Left kidney (tissue), 2 donors: ENCODE measurements around the gene H6PD. TPM values are rescaled to one million over a fixed set of nuclear protein-coding genes. Genes with fewer than 3 reads are reported as not detected.

Experiments
- DNase-seq: peaks from one replicate; pipeline ENCODE4 v3.0.0-alpha.2; 2013
- polyA plus RNA-seq: library from polyadenylated mRNA; unstranded; fragments of 120-200 nt; gene quantifications from one replicate; pipeline ENCODE4 v1.2.1, GENCODE V29; 2013; ENCODE audit not compliant: insufficient read length

Gene H6PD
- polyA plus RNA-seq, 1 donor: 41.6 TPM

DNA sequence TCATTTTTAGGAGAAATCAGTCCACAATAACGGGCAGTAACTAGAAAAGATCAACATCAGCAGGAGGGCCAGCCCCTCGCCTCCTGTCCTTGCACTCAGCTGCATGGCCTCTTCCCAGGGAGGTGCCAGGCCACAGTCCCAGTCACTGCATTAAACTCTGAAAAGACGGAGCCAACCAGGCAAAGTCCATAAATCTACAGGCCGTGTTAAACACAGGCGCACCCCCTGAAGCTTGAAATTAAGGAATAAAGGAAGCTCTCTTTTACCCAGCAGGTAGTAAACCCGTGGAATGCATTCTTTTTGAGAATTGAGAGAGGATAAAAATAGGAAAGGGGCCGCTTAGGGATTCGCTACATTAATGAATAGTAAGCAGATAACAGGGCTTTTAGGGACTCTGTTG lies 18.4 kb downstream of the H6PD start:
- no peak for DNase-seq

- DNase-seq: no peak
Observed at GRCh38 chr1:9253453-9254105, 19.0 kb downstream of the H6PD start.

- DNase-seq: no peak
Observed at GRCh38 chr1:9256332-9256731, 21.8 kb downstream of the H6PD start.

GRCh38 chr1:9257851-9258250 lies 23.3 kb downstream of the H6PD start:
- no peak for DNase-seq

DNA sequence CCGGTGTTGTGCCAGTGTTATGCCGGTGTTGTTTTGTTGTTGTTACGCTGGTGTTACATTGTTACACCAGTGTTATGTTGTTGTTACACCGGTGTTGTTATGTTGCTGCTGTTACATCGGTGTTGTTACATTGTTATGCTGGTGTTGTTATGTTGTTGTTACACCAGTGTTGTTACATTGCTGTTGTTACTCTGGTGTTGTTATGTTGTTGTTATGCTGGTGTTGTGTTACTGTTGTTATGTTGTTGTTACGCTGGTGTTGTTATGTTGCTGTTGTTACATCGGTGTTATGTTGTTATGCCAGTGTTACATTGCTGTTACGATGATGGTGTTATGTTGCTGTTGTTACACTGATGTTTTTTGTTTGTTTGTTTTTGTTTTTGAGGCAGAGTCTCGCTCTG lies 24.1 kb downstream of the H6PD start:
- no peak for DNase-seq

DNA sequence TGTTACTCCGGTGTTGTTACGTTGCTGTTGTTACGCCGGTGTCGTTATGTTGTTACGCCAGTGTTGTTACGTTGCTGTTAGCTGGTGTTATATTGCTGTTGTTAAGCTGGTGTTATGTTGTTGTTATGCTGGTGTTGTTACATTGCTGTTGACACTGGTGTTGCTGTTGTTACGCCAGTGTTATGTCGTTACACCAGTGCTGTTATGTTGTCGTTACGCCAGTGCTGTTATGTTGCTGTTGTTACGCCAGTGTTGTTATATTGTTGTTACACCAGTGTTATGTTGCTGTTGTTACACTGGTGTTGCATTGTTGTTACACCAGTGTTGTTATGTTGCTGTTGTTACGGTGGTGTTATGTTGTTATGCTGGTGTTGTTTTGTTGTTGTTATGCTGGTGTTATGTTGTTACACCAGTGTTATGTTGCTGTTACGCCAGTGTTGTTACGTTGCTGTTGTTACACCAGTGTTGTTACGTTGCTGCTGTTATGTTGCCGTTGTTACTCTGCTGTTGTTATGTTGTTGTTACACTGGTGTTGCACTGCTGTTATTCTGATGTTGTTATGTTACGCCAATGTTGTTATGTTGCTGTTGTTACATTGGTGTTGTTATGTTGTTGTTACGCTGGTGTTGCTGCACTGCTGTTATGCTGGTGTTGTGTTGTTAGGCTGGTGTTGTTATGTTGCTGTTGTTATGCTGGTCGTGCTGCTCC lies 25.6 kb downstream of the H6PD start:
- no peak for DNase-seq

GRCh38 chr1:9261496-9261895 lies 26.9 kb downstream of the H6PD start:
- DNase-seq: no peak

GRCh38 chr1:9262096-9262986 lies 27.8 kb downstream of the H6PD start:
- DNase-seq: no peak

- DNase-seq: no peak
Observed at GRCh38 chr1:9263276-9263855, 28.8 kb downstream of the H6PD start.

DNA sequence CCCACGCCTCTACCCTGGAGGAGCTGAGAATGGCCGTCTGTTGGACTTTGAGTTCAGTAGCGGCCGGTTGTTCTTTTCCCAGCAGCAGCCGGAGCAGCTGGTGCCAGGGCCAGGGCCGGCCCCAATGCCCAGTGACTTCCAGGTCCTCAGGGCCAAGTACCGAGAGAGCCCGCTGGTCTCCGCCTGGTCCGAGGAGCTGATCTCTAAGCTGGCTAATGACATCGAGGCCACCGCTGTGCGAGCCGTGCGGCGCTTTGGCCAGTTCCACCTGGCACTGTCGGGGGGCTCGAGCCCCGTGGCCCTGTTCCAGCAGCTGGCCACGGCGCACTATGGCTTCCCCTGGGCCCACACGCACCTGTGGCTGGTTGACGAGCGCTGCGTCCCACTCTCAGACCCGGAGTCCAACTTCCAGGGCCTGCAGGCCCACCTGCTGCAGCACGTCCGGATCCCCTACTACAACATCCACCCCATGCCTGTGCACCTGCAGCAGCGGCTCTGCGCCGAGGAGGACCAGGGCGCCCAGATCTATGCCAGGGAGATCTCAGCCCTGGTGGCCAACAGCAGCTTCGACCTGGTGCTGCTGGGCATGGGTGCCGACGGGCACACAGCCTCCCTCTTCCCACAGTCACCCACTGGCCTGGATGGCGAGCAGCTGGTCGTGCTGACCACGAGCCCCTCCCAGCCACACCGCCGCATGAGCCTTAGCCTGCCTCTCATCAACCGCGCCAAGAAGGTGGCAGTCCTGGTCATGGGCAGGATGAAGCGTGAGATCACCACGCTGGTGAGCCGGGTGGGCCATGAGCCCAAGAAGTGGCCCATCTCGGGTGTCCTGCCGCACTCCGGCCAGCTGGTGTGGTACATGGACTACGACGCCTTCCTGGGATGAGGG lies 29.7 kb downstream of the H6PD start:
- no peak for DNase-seq

DNA sequence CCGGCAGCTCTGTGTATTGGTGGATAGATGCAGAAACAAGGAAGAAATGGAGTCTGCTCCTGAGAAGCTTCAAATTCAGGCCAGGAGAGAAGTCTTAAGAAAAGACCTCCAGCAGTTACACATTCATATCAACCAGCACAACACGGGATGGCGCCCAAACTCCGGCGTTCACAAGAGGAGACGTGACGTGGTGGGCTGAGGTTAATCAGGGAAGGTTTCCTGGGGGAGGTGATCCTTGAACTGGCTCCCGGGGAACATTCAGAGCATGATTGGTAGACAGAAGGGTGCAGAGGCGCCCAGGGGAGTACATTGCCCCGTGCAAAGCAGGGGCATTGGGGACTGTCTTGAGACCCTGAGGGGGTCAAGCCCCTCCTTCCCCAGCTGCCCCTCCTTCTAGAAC lies 30.5 kb downstream of the H6PD start:
- no peak for DNase-seq

DNA sequence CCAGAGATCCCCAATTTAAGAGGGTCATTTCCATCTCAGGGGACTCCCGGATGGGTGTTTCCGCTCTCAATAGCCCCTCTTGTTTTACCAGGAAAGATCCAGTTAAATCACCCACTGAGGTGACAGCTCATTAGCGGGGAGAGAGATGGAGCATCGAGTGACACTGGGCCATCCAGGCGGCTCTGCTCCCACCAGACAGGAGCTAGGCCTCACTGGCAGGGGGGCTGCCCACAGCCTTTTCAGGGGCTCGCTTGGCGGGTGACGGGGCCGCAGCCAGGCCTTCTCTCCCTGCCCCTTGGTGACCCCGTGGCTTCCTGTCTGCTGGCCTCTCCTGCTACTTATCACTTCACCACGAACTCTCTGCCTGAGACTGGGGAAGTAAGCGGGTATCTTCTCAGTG lies 31.4 kb downstream of the H6PD start:
- no peak for DNase-seq

GRCh38 chr1:9267352-9267686 lies 32.7 kb downstream of the H6PD start:
- DNase-seq: no peak

- DNase-seq: no peak
Observed at GRCh38 chr1:9267827-9268581, 33.4 kb downstream of the H6PD start.

DNA sequence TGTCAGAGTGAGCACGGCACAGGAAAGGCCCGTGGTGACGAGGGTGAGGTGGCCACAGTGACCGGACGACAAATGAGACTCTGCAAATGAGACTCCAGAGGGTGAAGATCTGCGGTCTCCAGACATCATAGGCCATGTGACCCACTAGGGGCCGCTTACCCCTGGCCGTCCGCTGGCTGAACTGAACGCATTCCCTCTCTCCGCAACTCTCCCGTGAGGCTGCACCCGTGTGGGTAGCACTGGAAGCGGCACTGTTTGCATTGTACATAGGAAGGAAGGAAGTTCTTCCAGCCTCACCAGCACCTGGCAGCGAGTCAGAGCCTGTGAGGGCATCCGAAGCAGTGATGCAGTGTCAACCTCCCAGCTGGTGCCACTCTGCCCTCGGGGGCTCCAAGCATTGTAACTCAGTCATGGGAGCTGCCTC lies 34.5 kb downstream of the H6PD start:
- DNase-seq: no peak

DNA sequence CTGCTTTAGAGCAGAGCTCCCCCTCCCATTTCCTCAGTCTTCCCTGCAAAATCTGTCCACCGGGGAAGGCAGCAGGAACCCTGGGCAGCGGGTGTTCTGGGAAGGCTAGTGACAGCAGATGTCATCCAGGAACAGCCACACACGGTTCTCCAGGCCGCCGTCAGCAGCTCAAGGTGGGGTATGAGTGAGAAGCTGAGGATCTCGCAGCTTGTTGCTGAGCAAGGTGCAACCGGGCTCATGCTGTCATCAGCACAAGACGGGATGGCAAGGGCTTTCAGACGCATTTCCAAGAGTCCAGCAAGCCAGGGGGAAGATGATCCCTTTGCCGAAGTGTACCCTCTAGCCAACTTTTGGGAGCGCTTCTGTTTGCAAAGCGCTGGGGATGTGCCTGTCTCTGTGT lies 35.1 kb downstream of the H6PD start:
- no peak for DNase-seq

GRCh38 chr1:9270290-9270883 lies 35.8 kb downstream of the H6PD start:
- no peak for DNase-seq

- no peak for DNase-seq
Observed at GRCh38 chr1:9271283-9271682, 36.7 kb downstream of the H6PD start.

GRCh38 chr1:9271861-9272595 lies 37.5 kb downstream of the H6PD start:
- DNase-seq: no peak

DNA sequence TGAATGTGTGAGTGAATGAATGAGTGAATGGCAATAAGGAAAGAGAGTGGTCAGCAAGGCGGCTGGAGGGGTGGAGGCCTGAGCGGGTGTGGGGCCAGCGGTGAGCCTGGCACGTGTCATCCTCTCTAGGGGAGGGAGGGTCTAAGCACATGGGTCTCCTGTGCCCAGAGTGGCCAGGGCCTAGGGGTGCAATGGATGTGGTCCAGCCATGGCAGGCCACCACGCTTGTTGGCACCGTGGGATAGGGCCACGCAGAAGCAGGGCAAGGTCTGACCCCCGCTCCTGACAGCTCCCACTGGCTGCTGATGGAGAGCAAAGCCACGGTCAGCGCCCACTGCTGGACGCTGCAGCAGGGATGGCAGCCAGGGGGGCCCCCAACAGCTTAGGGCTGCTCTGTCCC lies 38.6 kb downstream of the H6PD start:
- DNase-seq: no peak
